Measurements from ENCODE around the gene MS4A14. TPM values are rescaled to one million over a fixed set of nuclear protein-coding genes. Genes with fewer than 3 reads are reported as not detected.

The MS4A14 gene
- total and polyA plus RNA-seq, 7 donors, result 0.03 to 1.3 (median 0.14) TPM

GRCh38 chr11:60457576-60457975, 61.3 kb downstream of the MS4A14 start:
- no peak for TF ChIP-seq CTCF (IDR thresholded peaks at IDR 0.05)
- WGBS, 3 donors, result 60 to 76% (median 68%) methylated on average over 3 of the region's 3 CpGs
- no peaks in the 10 kb centered on the region for H3K27me3 ChIP-seq (ENCODE audit: insufficient read depth in 3 of 3, low read length in 2 of 3)
- no peaks in the 10 kb centered on the region for H3K4me1 ChIP-seq
- H3K27ac ChIP-seq, result no peak overlapping the region
- intact Hi-C loops (cut with DNase I), result no loop called here
- DNase-seq (no peak), ATAC-seq (no peak)
- H3K4me3 ChIP-seq, result no peak overlapping the region
- no peaks in the 10 kb centered on the region for H3K36me3 ChIP-seq (ENCODE audit: insufficient read depth in 1 of 2, low read depth in 1 of 2)
- H3K9me3 ChIP-seq, result no peaks in the 10 kb centered on the region

- 96 to 100% (median 97%) methylated on average over 1 of the region's 1 CpG for WGBS, 3 donors
- DNase-seq, result no peak
- intact Hi-C loops (cut with DNase I), result no loop called here
- Histone ChIP-seq H3K9me3 (no peaks in the 10 kb centered on the region), H3K36me3 (ENCODE audit: insufficient read depth in 1 of 2, low read depth in 1 of 2) (no peaks in the 10 kb centered on the region), H3K27me3 (ENCODE audit: insufficient read depth in 3 of 3, low read length in 2 of 3) (no peaks in the 10 kb centered on the region), H3K4me3 (no peak overlapping the region), H3K4me1 (no peaks in the 10 kb centered on the region), H3K27ac (no peak overlapping the region)
- ATAC-seq, result no peak
- TF ChIP-seq CTCF (IDR thresholded peaks at IDR 0.05), result no peak
Observed at GRCh38 chr11:60459345-60459744, 63.1 kb downstream of the MS4A14 start.

Other genes starting within 250 kb of the MS4A14 start
- gene MS4A6A, start 213.4 kb upstream of the MS4A14 start, total RNA-seq, result 10 to 100 TPM; 14.7 to 22.6 (median 18.0) TPM
- 10 to 100 TPM in 1 of 3 donors, 1 to 10 TPM in 2; 2.9 to 11.6 (median 4.2) TPM for gene MS4A6A, start 213.4 kb upstream of the MS4A14 start, polyA plus RNA-seq
- 1 to 10 TPM in 1 of 4 donors, under 1 TPM in 3; 0.47 to 1.6 (median 0.71) TPM for gene MS4A4E, start 153.3 kb upstream of the MS4A14 start, total RNA-seq
- gene MS4A4E, start 153.3 kb upstream of the MS4A14 start, polyA plus RNA-seq, result under 1 TPM; 0.05 to 0.33 (median 0.23) TPM
- 1 to 10 TPM; 6.7 to 9.4 (median 8.3) TPM for gene MS4A4A, start 115.8 kb upstream of the MS4A14 start, total RNA-seq
- gene MS4A4A, start 115.8 kb upstream of the MS4A14 start, polyA plus RNA-seq, result 1 to 10 TPM; 2.4 to 6.0 (median 2.4) TPM
- gene MS4A6E, start 69.2 kb upstream of the MS4A14 start, total RNA-seq, result not detected
- gene MS4A6E, start 69.2 kb upstream of the MS4A14 start, polyA plus RNA-seq, result not detected
- 1 to 10 TPM; 3.8 to 5.4 (median 5.0) TPM for gene MS4A7, start 17.9 kb upstream of the MS4A14 start, total RNA-seq
- 1 to 10 TPM; 1.0 to 1.5 (median 1.1) TPM for gene MS4A7, start 17.9 kb upstream of the MS4A14 start, polyA plus RNA-seq
- not detected for gene MS4A5, start 33.1 kb downstream of the MS4A14 start, total RNA-seq
- not detected for gene MS4A5, start 33.1 kb downstream of the MS4A14 start, polyA plus RNA-seq
- 1 to 10 TPM in 1 of 4 donors, under 1 TPM in 2, not detected in 1; 0.73 to 1.9 (median 0.74) TPM for gene MS4A1, start 59.4 kb downstream of the MS4A14 start, total RNA-seq
- gene MS4A1, start 59.4 kb downstream of the MS4A14 start, polyA plus RNA-seq, result under 1 TPM; 0.09 to 0.24 (median 0.22) TPM
- gene MS4A12, start 96.3 kb downstream of the MS4A14 start, total RNA-seq, result not detected
- not detected for gene MS4A12, start 96.3 kb downstream of the MS4A14 start, polyA plus RNA-seq
- not detected for gene MS4A13, start 118.9 kb downstream of the MS4A14 start, total RNA-seq
- gene MS4A13, start 118.9 kb downstream of the MS4A14 start, polyA plus RNA-seq, result not detected